H1 (cell line): ENCODE measurements around the gene FLCN. TPM values are rescaled to one million over a fixed set of nuclear protein-coding genes. Genes with fewer than 3 reads are reported as not detected.

ENCODE experiments used
- CTCF ChIA-PET: fragments of 300-600 bp; sonication (Branson Sonifier 250); formaldehyde crosslinking; loops from one replicate; lab custom pipeline; 2021; ENCODE audit not compliant: partially characterized antibody; lab: Charles Lee
- POLR2A ChIA-PET: fragments of 300-600 bp; sonication (Branson Sonifier 250); formaldehyde crosslinking; loops from one replicate; lab custom pipeline; 2021; ENCODE audit warnings: inconsistent platforms; ENCODE audit not compliant: partially characterized antibody; lab: Charles Lee
- DNase-seq, 2 experiments: peaks; one replicate each; pipeline versions ENCODE4 v3.0.0 to v3.0.0-alpha.2; 2010 to 2022; ENCODE audit warnings: low spot score in 2 of 2, low read depth in 1 of 2, mixed read lengths in 1 of 2
- FAIRE-seq: peaks from 2 replicates; lab custom pipeline; 2011; peaks lifted over from hg19 to GRCh38; lab: Jason Lieb, UNC
- H2AFZ ChIP-seq: 2 replicates; pipeline ENCODE4 v1.8.1; 2012; ENCODE audit warnings: low read length, inconsistent platforms
- H2AK5ac ChIP-seq: 2 replicates; pipeline ENCODE4 v1.6.1; 2013; ENCODE audit warnings: low read depth, low read length
- H2BK120ac ChIP-seq: replicated peaks from 2 replicates; pipeline ENCODE3; 2013; ENCODE audit warnings: low read depth, low read length, inconsistent platforms
- H2BK12ac ChIP-seq: 2 replicates; pipeline ENCODE4 v1.6.1; 2013; ENCODE audit warnings: low read depth, low read length
- H2BK15ac ChIP-seq: 2 replicates; pipeline ENCODE4 v1.6.1; 2013; ENCODE audit warnings: low read length
- H2BK20ac ChIP-seq: 2 replicates; pipeline ENCODE4 v1.6.1; 2013; ENCODE audit warnings: low read length
- H2BK5ac ChIP-seq: 2 replicates; pipeline ENCODE4 v1.6.1; 2013; ENCODE audit warnings: low read depth, low read length
- H3K14ac ChIP-seq: 2 replicates; pipeline ENCODE4 v1.6.1; 2013; ENCODE audit warnings: inconsistent platforms; ENCODE audit not compliant: insufficient read length
- H3K18ac ChIP-seq: 2 replicates; pipeline ENCODE4 v1.6.1; 2013; ENCODE audit warnings: low read length; ENCODE audit errors: extremely low read depth
- H3K23ac ChIP-seq: 2 replicates; pipeline ENCODE4 v1.6.1; 2013; ENCODE audit warnings: inconsistent platforms; ENCODE audit not compliant: insufficient read length
- H3K23me2 ChIP-seq: 2 replicates; pipeline ENCODE4 v1.6.1; 2013; ENCODE audit warnings: low read depth, low read length
- H3K27ac ChIP-seq: 2 replicates; pipeline ENCODE4 v1.6.1; 2011; ENCODE audit warnings: low read depth, low read length, inconsistent platforms
- H3K27me3 ChIP-seq, 4 experiments: replicated peaks in 1 of 4; 1 replicate in 1 of 4; 2 replicates in 3 of 4; pipeline versions ENCODE4 v1.6.1 to v1.8.1; 2011 to 2013; ENCODE audit warnings: low read length in 3 of 4, mild to moderate bottlenecking in 3 of 4, inconsistent platforms in 2 of 4, mixed read lengths in 2 of 4, moderate library complexity in 1 of 4; ENCODE audit not compliant: control insufficient read depth in 3 of 4, insufficient read depth in 3 of 4; ENCODE audit errors: extremely low read depth in 1 of 4
- H3K36me3 ChIP-seq, 4 experiments: 2 replicates each; pipeline versions ENCODE4 v1.6.1 to v1.8.1; 2011 to 2013; ENCODE audit warnings: mild to moderate bottlenecking in 4 of 4, low read length in 3 of 4, moderate library complexity in 2 of 4, control low read depth in 1 of 4, inconsistent platforms in 1 of 4; ENCODE audit not compliant: insufficient read depth in 4 of 4, control insufficient read depth in 2 of 4
- H3K4ac ChIP-seq: replicated peaks from 2 replicates; pipeline ENCODE3; 2013; ENCODE audit warnings: low read length, low read depth, mixed read lengths, inconsistent platforms; ENCODE audit not compliant: insufficient read length
- H3K4me1 ChIP-seq, 4 experiments: replicated peaks in 1 of 4; 1 replicate in 1 of 4; 2 replicates in 3 of 4; pipeline versions ENCODE4 v1.6.1 to v1.8.1; 2011 to 2013; ENCODE audit warnings: low read length in 3 of 4, inconsistent platforms in 2 of 4, mixed read lengths in 1 of 4; ENCODE audit not compliant: insufficient read depth in 4 of 4, control insufficient read depth in 3 of 4
- H3K4me2 ChIP-seq, 2 experiments: 2 replicates each; pipeline versions ENCODE4 v1.6.1 to v1.8.1; 2011 to 2013; ENCODE audit warnings: low read depth in 2 of 2, low read length in 2 of 2, control low read depth in 1 of 2, inconsistent platforms in 1 of 2, mild to moderate bottlenecking in 1 of 2; ENCODE audit not compliant: insufficient read depth in 1 of 2
- H3K4me3 ChIP-seq, 4 experiments: fragments of 200-600, 300-600 bp in 1 of 4; sonication (generic), shearing (Covaris generic), sonication (Bioruptor Twin) in 1 of 4; 2 replicates each; pipeline versions ENCODE4 v1.5.1 to v1.8.1; 2011 to 2016; ENCODE audit warnings: low read length in 4 of 4, low read depth in 3 of 4, control low read depth in 2 of 4, inconsistent platforms in 2 of 4, mild to moderate bottlenecking in 2 of 4, mixed read lengths in 1 of 4, moderate library complexity in 1 of 4; ENCODE audit not compliant: insufficient read depth in 2 of 4; ENCODE audit errors: extremely low read depth in 1 of 4
- H3K56ac ChIP-seq: replicated peaks from 2 replicates; pipeline ENCODE3; 2013; ENCODE audit warnings: low read depth, mild to moderate bottlenecking, mixed read lengths, low read length, inconsistent platforms; ENCODE audit not compliant: insufficient read length
- H3K79me1 ChIP-seq: 2 replicates; pipeline ENCODE4 v1.6.1; 2013; ENCODE audit warnings: low read depth, low read length, control low read depth
- H3K79me2 ChIP-seq, 2 experiments: 2 replicates each; pipeline versions ENCODE4 v1.6.1 to v1.8.1; 2012 to 2013; ENCODE audit warnings: low read length in 2 of 2, mild to moderate bottlenecking in 2 of 2, inconsistent platforms in 1 of 2; ENCODE audit not compliant: insufficient read depth in 2 of 2, control insufficient read depth in 1 of 2
- H3K9ac ChIP-seq, 4 experiments: replicated peaks in 1 of 4; 1 replicate in 1 of 4; 2 replicates in 3 of 4; pipeline versions ENCODE4 v1.6.1 to v1.8.1; 2011 to 2013; ENCODE audit warnings: low read depth in 3 of 4, low read length in 3 of 4, control low read depth in 2 of 4, mild to moderate bottlenecking in 2 of 4, moderate library complexity in 2 of 4, inconsistent platforms in 1 of 4; ENCODE audit errors: extremely low read depth in 1 of 4
- H3K9me3 ChIP-seq, 2 experiments: 2 replicates each; pipeline versions ENCODE4 v1.6.1 to v1.8.1; 2012 to 2013; ENCODE audit warnings: mild to moderate bottlenecking in 2 of 2, moderate library complexity in 2 of 2, control low read depth in 1 of 2, inconsistent platforms in 1 of 2, low read depth in 1 of 2, low read length in 1 of 2, mixed read lengths in 1 of 2; ENCODE audit not compliant: insufficient read depth in 2 of 2
- H4K20me1 ChIP-seq, 2 experiments: replicated peaks in 1 of 2; 2 replicates each; pipeline versions ENCODE3 to v1.8.1; 2011 to 2013; ENCODE audit warnings: inconsistent platforms in 2 of 2, low read length in 2 of 2, mild to moderate bottlenecking in 1 of 2; ENCODE audit not compliant: insufficient read depth in 2 of 2, control insufficient read depth in 1 of 2
- H4K5ac ChIP-seq: 2 replicates; pipeline ENCODE4 v1.6.1; 2013; ENCODE audit warnings: low read length, low read depth, mixed read lengths, inconsistent platforms; ENCODE audit not compliant: insufficient read length
- H4K8ac ChIP-seq: 2 replicates; pipeline ENCODE4 v1.8.0; 2013; ENCODE audit warnings: mild to moderate bottlenecking, moderate library complexity, low read length, inconsistent platforms; ENCODE audit not compliant: insufficient read depth; ENCODE audit errors: extremely low read depth
- H4K91ac ChIP-seq: replicated peaks from 2 replicates; pipeline ENCODE3; 2013; ENCODE audit warnings: low read length, mixed read lengths, inconsistent platforms; ENCODE audit not compliant: insufficient read length
- CHD2 ChIP-seq: IDR thresholded peaks from 2 replicates; pipeline ENCODE4 v1.6.1; 2012; ENCODE audit warnings: low read length, improper control_type of control experiment
- TAF1 ChIP-seq: IDR thresholded peaks from 2 replicates; pipeline ENCODE4 v1.6.1; 2011; ENCODE audit warnings: mild to moderate bottlenecking, low read depth, low read length
- WGBS, 2 experiments: shearing (Covaris generic) in 1 of 2; methylation state at CpG; one replicate each; pipeline versions ENCODE4 v1.1.6 to v1.1.7; 2013 to 2015; ENCODE audit warnings: low lambda C conversion rate in 2 of 2, mixed read lengths in 2 of 2, inconsistent platforms in 1 of 2, low coverage in 1 of 2, missing lambda C conversion rate in 1 of 2; ENCODE audit not compliant: insufficient replicate concordance in 2 of 2, insufficient coverage in 1 of 2, insufficient read length in 1 of 2; ENCODE audit errors: extremely low coverage in 1 of 2, missing lambda C conversion rate in 1 of 2; 5-methylcytosine and 5-hydroxymethylcytosine counted together
- polyA plus RNA-seq, 7 experiments: library from polyadenylated mRNA; depleted of rRNA in 3 of 7; stranded (reverse) in 5 of 7; unstranded in 2 of 7; fragments of >200 nt in 5 of 7; fragments of 200-250 nt in 2 of 7; gene quantifications; 1 replicate in 5 of 7; 2 replicates in 1 of 7; 4 replicates in 1 of 7; pipeline versions ENCODE4 v1.2.1 to v1.2.3, GENCODE V29; 2011 to 2013; ENCODE audit warnings: missing spikeins in 2 of 7, mixed read lengths in 2 of 7
- total RNA-seq: library from RNA; stranded (reverse); fragmentation: NEBNext Ultra II Directional; extraction: Animal tissue kit (Norgen Biotek cat#: 25700); gene quantifications from 2 replicates; pipeline ENCODE4 v1.2.1, GENCODE V29; 2021

Gene FLCN
- total and polyA plus RNA-seq, 2 of the 8 experiments (the other 6 are each of a cell fraction or from before 2014, with no cell fraction given) = 15.6 to 34.6 TPM

DNA sequence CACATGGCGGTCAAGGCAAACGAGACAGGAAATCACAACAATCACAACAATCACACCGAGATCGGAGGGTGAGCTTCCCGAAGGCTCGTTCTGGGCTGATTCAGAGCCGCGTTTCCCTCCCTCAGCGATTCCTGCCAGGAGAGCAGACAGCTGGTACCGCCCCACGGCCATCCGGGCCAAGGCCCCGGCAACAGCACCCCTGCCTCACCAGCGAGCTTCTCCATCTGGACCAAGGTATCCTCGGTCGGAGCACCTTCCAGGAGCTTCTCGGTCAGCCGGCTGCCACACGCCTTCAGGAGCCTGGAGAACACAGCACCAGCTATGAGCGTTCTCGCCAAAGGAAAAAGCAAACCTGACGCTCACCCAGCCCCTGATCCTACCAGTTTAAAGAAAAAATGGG lies 15.6 kb downstream of the FLCN start:
- 97% methylated on average over 22 of the region's 22 CpGs; no CpG with 5 or more reads in 1 of the 2 experiments for WGBS, 2 experiments
- no peak overlapping the region for H3K4ac ChIP-seq
- no peak overlapping the region for H3K56ac ChIP-seq
- FAIRE-seq = no peak
- H3K9ac ChIP-seq = no peak overlapping the region; a peak in 1 of 7 replicates
- peaks cover 6 to 9% of the 10 kb centered on the region in 2 experiments for H4K20me1 ChIP-seq
- ChIA-PET CTCF (interaction anchor here (1.1 to 1.5 kb wide), 3 partner anchors 8 to 79 kb away, joined by 3 to 5 read pairs (median 4); no protein-coding TSS in a partner anchor), POLR2A (interaction anchor here (1.2 to 3.1 kb wide), 2 partner anchors 12 to 59 kb away, joined by 3 to 12 read pairs; no protein-coding TSS in a partner anchor)
- H2BK5ac ChIP-seq = no peak overlapping the region
- H2BK15ac ChIP-seq = no peak overlapping the region
- H3K79me1 ChIP-seq = no peaks in the 10 kb centered on the region; the same call in 1 of the 2 replicates
- peaks cover 20 to 90% (median 61%) of the 10 kb centered on the region in 4 experiments for H3K36me3 ChIP-seq
- H3K18ac ChIP-seq = no peak overlapping the region
- H3K14ac ChIP-seq = no peak overlapping the region
- no peak overlapping the region for H4K5ac ChIP-seq
- H3K4me1 ChIP-seq = no peaks in the 10 kb centered on the region; a peak in 1 of 7 replicates
- H3K4me2 ChIP-seq = no peak overlapping the region
- H4K91ac ChIP-seq = no peak overlapping the region
- H3K4me3 ChIP-seq = no peak overlapping the region
- H2BK20ac ChIP-seq = no peak overlapping the region
- no peak overlapping the region for H3K23ac ChIP-seq
- H3K23me2 ChIP-seq = no peaks in the 10 kb centered on the region
- no peak overlapping the region for H2AFZ ChIP-seq
- H2AK5ac ChIP-seq = no peak overlapping the region
- no peak overlapping the region for H3K27ac ChIP-seq
- no peak overlapping the region for H2BK120ac ChIP-seq
- TF ChIP-seq CHD2 (no peak), TAF1 (no peak)
- H3K27me3 ChIP-seq = no peaks in the 10 kb centered on the region; a peak in 1 of 7 replicates
- H3K9me3 ChIP-seq = no peaks in the 10 kb centered on the region
- DNase-seq = no peak
- H3K79me2 ChIP-seq = no peaks in the 10 kb centered on the region; a peak in 1 of 4 replicates
- H4K8ac ChIP-seq = no peak overlapping the region
- no peak overlapping the region for H2BK12ac ChIP-seq
